ENCODE results near the gene KANSL1.

Gene KANSL1

DNA sequence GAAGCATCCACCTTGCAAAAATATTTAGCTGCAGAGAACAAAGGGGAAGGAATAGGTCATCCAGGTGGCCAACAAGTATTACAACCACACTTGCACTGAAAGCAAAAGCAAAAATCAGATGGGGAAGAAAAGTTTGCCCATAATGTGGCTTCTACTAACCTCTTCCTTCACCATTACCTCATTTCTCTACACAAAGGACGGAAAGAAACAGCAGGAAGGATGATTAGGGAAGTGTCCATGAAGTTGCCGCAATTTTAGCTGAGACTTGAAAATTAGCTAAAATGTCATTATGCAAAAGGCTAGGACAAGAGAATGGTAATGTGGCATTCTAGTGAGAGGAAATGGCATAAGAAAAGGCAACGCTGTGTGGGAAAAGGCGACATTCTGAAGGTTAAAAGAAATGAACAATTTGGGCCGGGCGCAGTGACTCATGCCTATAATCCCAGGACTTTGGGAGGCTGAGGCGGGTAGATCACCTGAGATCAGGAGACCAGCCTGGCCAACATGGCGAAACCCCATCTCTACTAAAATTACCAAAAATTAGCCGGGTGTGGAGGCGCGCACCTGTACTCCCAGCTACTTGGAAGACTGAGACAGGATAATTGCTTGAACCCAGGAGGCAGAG is 13.7 kb downstream of the KANSL1 start:
- DNase-seq (ENCODE audit: low read depth) = no peak
- no peak overlapping the region for H3K4me3 ChIP-seq (replicated peaks; ENCODE audit: low read depth, low read length)
- TF ChIP-seq, protein P1, sequence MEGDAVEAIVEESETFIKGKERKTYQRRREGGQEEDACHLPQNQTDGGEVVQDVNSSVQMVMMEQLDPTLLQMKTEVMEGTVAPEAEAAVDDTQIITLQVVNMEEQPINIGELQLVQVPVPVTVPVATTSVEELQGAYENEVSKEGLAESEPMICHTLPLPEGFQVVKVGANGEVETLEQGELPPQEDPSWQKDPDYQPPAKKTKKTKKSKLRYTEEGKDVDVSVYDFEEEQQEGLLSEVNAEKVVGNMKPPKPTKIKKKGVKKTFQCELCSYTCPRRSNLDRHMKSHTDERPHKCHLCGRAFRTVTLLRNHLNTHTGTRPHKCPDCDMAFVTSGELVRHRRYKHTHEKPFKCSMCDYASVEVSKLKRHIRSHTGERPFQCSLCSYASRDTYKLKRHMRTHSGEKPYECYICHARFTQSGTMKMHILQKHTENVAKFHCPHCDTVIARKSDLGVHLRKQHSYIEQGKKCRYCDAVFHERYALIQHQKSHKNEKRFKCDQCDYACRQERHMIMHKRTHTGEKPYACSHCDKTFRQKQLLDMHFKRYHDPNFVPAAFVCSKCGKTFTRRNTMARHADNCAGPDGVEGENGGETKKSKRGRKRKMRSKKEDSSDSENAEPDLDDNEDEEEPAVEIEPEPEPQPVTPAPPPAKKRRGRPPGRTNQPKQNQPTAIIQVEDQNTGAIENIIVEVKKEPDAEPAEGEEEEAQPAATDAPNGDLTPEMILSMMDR (IDR thresholded peaks at IDR 0.05; ENCODE audit: low read length, missing control alignments) = no peak

- TF ChIP-seq, protein P1 (IDR thresholded peaks at IDR 0.05; ENCODE audit: low read length, missing control alignments) = no peak
- H3K4me3 ChIP-seq (replicated peaks; ENCODE audit: low read depth, low read length) = no peak overlapping the region
- DNase-seq (ENCODE audit: low read depth) = peak; percentile 29
These were observed 14.5 kb downstream of the KANSL1 start for GRCh38 chr17:46178550-46179214.

DNA sequence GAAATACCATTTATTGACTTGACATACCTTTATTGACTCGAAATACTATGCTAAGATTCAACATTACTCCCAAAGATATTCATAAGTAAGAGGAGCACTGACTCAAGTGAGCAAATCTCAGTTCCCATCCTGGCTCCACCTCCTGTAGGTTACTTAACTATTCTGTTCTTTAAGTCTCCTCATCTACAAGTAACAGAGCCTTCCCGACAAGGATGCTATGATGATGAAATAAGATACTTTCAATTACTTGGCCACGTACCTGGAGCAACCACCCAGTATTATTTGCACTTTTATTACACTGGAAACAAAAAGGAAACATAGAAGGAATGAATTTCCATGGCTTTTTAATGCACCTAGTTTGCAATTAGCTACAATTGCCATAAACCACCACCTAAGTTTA is 16.3 kb downstream of the KANSL1 start:
- TF ChIP-seq, protein P1 (IDR thresholded peaks at IDR 0.05; ENCODE audit: low read length, missing control alignments) = no peak
- no peak for DNase-seq (ENCODE audit: low read depth)
- no peak overlapping the region for H3K4me3 ChIP-seq (replicated peaks; ENCODE audit: low read depth, low read length)

DNA sequence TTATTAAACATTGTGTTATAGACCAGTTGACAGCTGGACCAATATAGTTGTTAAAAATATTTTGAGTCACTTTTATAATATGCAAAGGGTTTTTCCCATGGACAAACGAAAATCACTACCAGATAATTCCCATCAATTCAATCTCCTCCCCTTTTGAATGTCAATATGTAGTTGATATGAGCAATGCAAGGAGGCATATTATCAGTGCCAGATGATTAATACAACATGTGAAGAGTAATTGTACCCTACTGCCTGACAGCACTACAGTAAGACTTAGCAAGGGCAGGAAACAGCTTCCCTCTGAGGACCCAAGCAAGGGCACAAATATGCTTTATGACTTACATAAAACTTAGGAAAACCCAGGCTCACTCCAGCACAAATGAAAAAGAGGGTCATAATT is 17.3 kb downstream of the KANSL1 start:
- no peak overlapping the region for H3K4me3 ChIP-seq (replicated peaks; ENCODE audit: low read depth, low read length)
- TF ChIP-seq, protein P1 (IDR thresholded peaks at IDR 0.05; ENCODE audit: low read length, missing control alignments) = no peak
- no peak for DNase-seq (ENCODE audit: low read depth)

- TF ChIP-seq, protein P1 (IDR thresholded peaks at IDR 0.05; ENCODE audit: low read length, missing control alignments) = no peak
- no peak overlapping the region for H3K4me3 ChIP-seq (replicated peaks; ENCODE audit: low read depth, low read length)
- DNase-seq (ENCODE audit: low read depth) = no peak
These were observed 20.1 kb downstream of the KANSL1 start for GRCh38 chr17:46173153-46173552.

- H3K4me3 ChIP-seq (replicated peaks; ENCODE audit: low read depth, low read length) = no peak overlapping the region
- TF ChIP-seq, protein P1 (IDR thresholded peaks at IDR 0.05; ENCODE audit: low read length, missing control alignments) = no peak
- DNase-seq (ENCODE audit: low read depth) = no peak
These were observed 21.3 kb downstream of the KANSL1 start for GRCh38 chr17:46171939-46172338.
